HL-60/S4 treated with phorbol 12-myristate 13-acetate at 8.2 ng/mL for 4 days and 3 days (cell line): ENCODE results near the gene ADAMTSL3.
"Not testable (repeated sequence)": the region's sequence is repeated elsewhere in the genome, so short reads cannot be mapped to it uniquely, and the experiment has no call there.

Source experiments
- in situ Hi-C: fragments of 300-500 bp; cut with MboI; formaldehyde crosslinking; loops from 2 replicates; pipeline ENCODE4 v1.15.0; 2022; ENCODE audit warnings: low sequenced_read_pairs

The ADAMTSL3 gene

GRCh38 chr15:83964967-83965366 lies 311.0 kb downstream of the ADAMTSL3 start:
- in situ Hi-C loops, result not testable (repeated sequence)

GRCh38 chr15:83970295-83970890 lies 316.5 kb downstream of the ADAMTSL3 start:
- in situ Hi-C loops, result no loop called here

GRCh38 chr15:83971992-83972391 lies 318.1 kb downstream of the ADAMTSL3 start:
- in situ Hi-C loops, result no loop called here

- in situ Hi-C loops, result no loop called here
Observed at GRCh38 chr15:83973816-83974215, 319.9 kb downstream of the ADAMTSL3 start.

GRCh38 chr15:83977992-83978391 lies 324.1 kb downstream of the ADAMTSL3 start:
- in situ Hi-C loops, result no loop called here

- in situ Hi-C loops, result no loop called here
Observed at GRCh38 chr15:83978588-83978987, 324.7 kb downstream of the ADAMTSL3 start.

GRCh38 chr15:83980637-83981036 lies 326.7 kb downstream of the ADAMTSL3 start:
- in situ Hi-C loops, result no loop called here

GRCh38 chr15:83982748-83983147 lies 328.8 kb downstream of the ADAMTSL3 start:
- in situ Hi-C loops, result no loop called here

GRCh38 chr15:83983634-83984458 lies 329.9 kb downstream of the ADAMTSL3 start:
- in situ Hi-C loops, result no loop called here

- in situ Hi-C loops, result no loop called here
Observed at GRCh38 chr15:83984601-83985000, 330.7 kb downstream of the ADAMTSL3 start.

- in situ Hi-C loops, result no loop called here
Observed at GRCh38 chr15:83991163-83991562, 337.2 kb downstream of the ADAMTSL3 start.

- in situ Hi-C loops, result no loop called here
Observed at GRCh38 chr15:83992324-83993031, 338.6 kb downstream of the ADAMTSL3 start.

- in situ Hi-C loops, result no loop called here
Observed at GRCh38 chr15:83993591-83993990, 339.7 kb downstream of the ADAMTSL3 start.

GRCh38 chr15:83998486-83998885 lies 344.6 kb downstream of the ADAMTSL3 start:
- in situ Hi-C loops, result no loop called here

- in situ Hi-C loops, result no loop called here
Observed at GRCh38 chr15:83999396-84000135, 345.6 kb downstream of the ADAMTSL3 start.

- in situ Hi-C loops, result no loop called here
Observed at GRCh38 chr15:84001037-84001436, 347.1 kb downstream of the ADAMTSL3 start.

GRCh38 chr15:84001655-84002054 lies 347.7 kb downstream of the ADAMTSL3 start:
- in situ Hi-C loops, result no loop called here

GRCh38 chr15:84003791-84004503 lies 350.0 kb downstream of the ADAMTSL3 start:
- in situ Hi-C loops, result no loop called here

GRCh38 chr15:84006421-84006820 lies 352.5 kb downstream of the ADAMTSL3 start:
- in situ Hi-C loops, result no loop called here

GRCh38 chr15:84009616-84010015 lies 355.7 kb downstream of the ADAMTSL3 start:
- in situ Hi-C loops, result no loop called here
